GM21737 (cell line): ENCODE measurements around the gene ZCCHC14.
"Not testable (repeated sequence)": the region's sequence is repeated elsewhere in the genome, so short reads cannot be mapped to it uniquely, and the experiment has no call there.

ENCODE experiments used
- ATAC-seq: cut with Tn5 transposase; IDR thresholded peaks from one replicate; pipeline ENCODE4 v1.9.1; 2021; ENCODE audit warnings: mild to moderate bottlenecking, moderate library complexity; ENCODE audit not compliant: unreplicated experiment

Gene ZCCHC14

DNA sequence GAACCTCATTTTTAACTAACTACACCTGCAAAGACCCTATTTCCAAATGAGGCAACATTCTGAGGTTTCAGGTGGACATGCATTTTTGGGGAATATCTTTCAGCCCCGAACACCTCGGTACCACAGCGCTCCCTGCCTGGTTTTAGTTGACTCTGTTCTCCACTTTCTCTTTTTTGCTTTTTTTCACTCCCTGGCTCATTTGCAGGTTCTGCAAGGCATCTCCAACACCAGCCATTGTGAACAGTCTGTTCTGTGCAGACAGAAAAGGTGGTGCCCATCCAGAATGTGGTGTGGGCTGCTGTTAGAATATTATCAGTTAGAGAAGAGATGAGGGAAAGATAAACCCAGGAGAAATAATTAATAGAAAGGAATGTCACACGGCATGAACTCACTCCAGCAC, 32.5 kb upstream of the ZCCHC14 start:
- ATAC-seq, result no peak

DNA sequence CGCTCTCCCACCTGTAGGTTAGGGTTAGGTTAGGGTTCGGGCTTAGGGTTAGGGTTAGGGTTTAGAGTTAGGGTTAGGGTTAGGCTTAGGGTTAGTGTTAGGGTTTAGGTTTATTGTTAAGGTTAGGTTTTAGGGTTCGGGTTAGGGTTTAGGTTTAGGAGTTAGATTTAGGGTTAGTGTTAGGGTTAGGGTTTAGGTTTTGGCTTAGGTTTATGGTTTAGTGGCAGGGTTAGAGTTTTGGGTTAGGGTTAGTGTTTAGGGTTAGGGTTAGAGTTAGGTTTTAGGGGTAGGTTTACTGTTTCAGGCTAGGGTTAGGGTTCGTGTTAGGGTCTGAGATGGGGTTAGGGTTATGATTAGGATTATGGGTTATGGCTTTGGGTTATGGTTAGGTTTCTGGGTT, 31.6 kb upstream of the ZCCHC14 start:
- ATAC-seq, result no peak

DNA sequence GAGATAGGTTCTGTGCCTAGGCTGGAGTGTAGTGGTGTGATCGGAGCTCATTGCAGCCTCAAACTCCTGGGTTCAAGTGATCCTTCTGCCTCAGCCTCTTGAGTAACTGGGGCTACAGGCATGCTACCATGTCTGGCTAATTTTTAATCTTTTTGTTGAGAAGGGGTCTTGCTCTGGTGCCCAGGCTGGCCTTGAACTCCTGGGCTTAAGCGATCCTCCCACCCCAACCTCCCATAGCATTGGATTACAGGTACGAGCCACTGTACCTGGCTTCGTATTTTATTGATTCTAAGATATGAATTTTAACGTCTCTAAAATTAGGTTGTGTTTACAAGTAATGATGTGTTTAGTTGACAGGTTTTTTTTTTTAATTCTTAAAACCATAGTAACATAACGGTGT, 30.8 kb upstream of the ZCCHC14 start:
- not testable (repeated sequence) for ATAC-seq

DNA sequence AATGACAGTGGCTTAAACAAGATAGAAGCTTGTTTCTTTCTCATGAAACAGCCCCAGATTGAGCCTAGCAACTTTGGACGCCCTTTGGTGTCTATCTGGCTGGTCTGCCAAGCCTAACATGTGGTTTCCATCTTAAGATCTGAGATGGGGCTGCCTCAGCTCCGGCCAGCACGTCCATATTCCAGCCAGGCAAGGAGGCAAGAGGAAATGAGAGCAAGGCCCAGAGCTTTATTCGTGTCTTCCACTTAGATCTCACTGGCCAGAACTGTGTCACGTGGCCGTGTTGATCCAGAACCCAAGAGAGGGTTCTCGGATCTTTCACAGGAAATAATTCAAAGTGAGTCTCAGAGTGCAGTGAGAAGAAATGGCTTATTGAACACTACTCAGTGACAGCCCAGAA, 28.9 kb upstream of the ZCCHC14 start:
- ATAC-seq, result not testable (repeated sequence)

DNA sequence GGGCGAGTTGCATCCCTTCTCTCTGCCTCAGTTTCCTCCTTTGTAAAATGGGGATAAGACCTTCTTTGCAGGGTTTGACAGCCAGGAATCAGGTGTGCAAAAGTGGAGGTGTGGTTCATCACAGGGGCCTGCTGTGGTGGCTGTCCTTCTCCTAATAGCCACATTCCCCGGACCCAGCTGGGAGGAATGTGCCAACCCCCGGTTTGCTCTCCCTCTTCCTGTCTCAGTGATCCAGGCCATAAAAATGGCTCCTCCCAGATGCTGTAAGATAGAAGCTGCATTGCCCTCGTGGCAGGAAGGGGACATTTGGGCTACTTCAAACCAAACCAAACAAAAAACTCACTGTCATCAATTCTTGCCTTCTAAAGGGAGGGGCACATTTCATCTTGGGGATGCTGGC, 26.3 kb upstream of the ZCCHC14 start:
- ATAC-seq, result not testable (repeated sequence)

DNA sequence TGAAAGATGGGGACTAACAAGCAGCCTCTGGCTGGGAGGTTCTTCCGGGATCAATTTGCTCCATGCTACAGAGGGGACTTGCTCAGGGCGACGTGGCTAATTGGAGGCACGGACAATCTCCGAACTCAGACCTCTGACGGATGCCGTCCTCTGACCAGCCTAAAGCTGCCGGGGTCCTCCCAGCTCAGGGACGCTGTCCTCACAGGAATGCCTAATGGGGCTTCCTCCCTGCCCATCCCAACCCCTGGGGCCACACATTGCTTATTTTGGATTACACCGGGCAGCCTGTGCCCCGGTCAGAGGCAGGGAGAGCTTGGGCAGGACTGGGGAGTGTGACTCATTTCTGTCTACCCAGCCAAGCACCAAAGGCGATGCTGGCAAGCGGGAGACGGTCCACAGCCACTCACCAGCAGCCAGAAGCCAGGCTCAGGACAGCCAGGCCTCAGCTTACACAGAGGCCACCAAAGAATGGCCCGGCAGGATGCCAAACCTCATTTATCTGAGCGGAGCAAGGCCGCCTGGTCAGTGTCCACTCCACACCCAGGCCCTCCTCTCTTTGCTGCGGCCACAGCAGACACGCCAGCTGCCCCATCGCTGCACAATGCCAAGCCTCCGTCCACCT, 25.7 kb upstream of the ZCCHC14 start:
- ATAC-seq, result not testable (repeated sequence)

DNA sequence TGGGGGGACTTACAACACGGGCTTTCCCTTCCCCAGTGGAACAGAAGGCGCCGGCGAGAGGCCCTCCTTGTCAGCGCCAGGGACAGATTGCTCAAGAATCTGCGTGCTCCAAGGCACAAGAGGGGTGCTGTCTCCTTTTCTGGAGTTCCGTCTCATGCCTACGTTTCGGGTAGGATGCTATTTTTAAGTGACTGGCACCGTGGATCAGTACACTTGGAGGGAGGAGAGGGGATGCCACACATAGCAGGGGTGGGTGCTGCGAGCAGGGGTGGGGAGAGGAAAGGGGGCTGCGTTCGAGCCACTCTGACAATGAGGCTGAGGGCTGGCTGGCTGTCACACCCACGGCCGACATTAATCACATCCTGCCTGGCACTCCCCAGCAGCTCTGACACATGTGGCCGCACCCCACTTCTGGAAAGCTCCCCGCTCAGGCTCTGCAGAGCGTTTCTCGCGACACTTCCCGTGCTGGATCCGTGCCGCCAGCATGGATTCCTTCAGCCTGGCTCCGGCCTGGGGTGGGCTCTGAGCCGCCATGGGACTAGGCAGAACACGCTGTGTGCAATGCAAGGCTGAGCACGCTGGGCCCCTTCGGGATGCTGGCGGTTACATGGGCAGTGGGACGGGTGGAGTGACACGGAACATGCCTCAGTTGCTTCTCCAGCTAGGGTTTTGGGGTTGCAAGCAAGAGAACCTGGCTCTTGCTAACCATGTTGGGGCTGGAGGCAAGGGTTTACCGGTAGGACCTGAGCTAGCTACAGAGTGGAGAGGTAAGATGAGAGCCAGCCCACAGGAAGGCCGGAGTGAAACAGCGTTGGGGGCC, 25.0 kb upstream of the ZCCHC14 start:
- ATAC-seq, result not testable (repeated sequence)

DNA sequence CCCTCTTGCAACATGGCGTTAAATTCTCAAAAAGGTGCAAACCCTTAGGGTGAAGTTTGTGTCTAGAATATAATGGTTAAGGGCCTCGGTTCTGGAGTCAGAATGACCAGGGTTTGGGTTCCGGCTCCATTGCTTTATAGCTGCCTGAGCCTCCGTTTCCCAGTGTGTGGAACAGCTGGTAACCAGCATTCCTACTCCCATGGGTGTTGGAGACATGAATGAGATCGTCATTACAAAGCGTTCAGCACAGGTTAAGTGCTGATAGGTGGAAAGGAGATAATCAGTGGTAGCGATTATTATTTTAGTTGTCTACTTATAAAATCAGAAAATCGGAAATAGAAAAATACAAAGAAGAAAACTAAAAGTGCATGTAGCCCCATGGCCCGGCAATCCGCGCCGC, 23.5 kb upstream of the ZCCHC14 start:
- no peak for ATAC-seq

DNA sequence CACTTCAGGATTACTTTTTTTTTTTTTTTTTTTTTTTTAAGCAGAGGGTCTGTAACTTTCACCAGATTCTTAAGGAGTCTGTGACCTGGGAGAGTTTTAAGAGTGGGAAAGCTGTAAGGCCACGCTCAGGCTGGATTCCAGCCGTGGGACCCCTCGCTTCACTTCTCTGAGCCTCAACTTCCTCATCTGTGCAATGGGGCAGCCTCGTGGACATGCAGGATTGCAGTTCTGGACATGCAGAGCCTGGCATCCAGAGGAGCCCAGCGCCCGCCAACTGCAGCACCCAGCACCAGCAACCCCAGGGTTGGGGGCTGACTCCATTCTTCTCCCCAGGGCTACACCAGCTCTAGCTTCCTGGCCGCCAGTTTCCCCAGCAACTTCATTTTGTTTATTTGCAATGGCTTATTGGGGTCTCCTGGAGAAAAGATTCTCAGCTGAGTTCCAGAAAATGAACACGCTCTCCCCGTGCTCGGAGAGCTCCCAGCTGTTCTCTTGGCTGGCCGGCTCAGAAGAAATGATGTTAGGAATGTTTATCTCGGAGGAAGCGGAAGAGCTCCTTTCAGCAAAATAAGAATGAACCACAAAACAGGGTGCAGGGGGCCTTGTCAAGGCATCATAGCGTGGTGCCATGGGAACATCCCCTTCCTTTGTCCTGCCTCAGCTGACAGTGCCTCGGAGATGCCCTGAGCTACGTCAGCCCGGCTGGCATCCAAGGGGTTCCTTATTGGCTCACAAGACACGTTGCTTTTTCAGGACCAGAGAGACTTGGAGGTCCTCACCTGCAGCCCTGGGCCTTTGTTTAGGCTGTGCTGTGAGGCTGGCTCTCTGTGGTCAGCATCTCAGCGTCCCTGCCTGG, 22.9 kb upstream of the ZCCHC14 start:
- no peak for ATAC-seq

DNA sequence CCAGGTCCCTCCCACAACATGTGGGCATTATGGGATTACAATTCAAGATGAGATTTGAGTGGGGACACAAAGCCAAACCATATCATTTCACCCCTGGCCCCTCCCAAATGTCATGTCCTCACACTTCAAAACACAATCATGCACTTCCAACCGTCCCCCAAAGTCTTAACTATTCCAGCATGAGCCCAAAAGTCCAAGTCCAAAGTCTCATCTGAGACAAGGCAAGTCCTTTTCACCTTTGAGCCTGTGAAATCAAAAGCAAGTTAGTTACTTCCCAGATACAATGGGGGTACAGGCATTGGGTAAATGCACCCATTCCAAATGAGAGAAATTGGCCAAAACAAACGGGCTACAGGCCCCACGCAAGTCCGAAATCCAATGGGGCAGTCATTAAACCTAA, 17.0 kb upstream of the ZCCHC14 start:
- not testable (repeated sequence) for ATAC-seq

DNA sequence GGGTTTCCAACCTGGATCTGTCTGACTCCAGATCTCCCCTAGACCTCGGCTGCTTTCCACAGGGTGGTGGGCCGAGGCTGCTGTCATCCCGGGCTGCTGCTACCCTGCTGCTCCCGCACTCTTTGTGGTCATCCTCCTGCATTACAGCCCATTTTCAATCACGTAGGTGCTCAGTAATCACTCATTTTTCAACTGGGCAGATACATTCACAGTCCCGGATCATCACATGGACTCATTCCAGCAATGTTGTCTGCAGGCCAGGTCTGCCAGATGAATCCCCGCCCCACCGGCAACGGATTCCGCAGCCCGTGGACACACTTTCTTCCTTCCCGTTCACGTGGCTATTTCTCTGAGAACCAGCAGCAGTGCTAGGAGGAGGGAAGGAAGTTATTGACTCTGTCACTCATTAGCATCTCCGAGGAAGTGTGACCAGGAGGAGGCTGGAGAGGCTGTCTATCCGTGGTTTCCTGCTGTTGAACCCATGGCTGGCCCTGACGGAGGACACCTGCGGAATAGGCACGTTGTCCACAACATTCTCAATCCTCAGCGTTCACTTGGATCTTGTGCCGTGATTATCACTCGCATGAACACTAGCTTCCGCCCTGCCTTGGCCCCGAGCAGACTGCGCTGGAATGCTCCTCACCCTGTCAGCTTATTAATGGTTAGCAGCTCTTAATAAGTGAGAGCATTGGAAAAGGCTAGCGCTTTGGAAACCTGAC, 14.7 kb upstream of the ZCCHC14 start:
- no peak for ATAC-seq

DNA sequence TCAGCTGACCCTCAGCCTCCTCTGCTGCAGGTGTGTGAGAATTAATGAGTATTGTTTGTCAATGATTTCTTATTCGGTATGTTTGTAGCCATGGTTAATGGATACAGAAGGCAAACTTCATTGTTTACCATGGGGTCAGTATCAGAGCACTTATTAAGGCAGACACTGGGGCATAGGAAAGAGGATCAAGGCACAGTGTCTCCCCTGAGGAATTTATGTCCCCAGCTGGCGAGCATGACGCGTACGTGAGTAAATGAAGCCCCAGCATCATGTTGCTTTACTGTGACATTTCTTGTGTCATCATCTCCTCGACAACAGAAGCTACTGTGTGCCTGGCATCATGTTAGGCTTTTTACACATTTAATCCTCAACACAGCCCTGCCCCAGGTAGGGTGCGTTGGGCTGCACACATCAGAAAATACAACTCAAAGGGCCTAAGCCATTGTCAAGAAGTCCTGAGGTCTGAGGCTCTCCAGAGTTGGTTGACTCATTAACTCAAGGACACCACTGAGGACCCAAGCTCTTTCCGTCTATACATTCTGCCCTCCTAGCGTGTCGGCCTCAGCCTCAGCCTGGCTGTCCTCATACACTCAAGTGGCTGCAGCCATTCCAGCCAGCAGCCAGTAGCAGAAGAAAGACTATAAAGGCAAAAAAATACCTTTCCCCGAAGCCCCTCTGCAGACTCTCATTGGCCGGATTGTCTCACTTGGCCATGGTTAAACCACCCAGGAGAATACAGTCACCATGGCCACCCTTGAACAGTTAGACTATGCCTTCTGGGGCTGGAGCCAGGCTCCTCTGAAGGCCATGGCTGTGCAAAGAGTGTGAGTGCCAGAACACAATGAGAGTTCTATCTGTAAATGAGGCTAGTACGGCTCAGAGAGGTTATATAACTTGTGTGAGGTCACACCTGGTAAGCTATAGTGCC, 13.9 kb upstream of the ZCCHC14 start:
- ATAC-seq, result no peak

DNA sequence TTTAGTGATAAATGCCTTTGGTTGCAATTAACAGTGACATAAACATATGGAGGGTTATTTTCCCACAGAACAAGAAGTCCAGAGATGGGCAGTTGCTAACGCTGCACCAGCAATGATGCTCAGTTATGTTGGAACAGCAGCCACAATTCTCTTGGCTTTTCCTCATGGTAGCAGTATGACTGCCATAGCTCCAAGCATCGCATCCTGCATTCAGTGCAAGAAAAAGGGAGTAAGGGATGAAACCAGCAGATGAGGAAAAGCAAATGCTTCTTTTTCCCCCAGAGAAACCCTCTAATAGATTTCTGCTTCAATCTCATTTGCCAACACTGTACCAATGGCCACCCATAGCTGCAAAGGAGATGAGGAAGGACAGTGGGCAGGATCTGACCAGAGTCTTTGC, 13.0 kb upstream of the ZCCHC14 start:
- ATAC-seq, result no peak

DNA sequence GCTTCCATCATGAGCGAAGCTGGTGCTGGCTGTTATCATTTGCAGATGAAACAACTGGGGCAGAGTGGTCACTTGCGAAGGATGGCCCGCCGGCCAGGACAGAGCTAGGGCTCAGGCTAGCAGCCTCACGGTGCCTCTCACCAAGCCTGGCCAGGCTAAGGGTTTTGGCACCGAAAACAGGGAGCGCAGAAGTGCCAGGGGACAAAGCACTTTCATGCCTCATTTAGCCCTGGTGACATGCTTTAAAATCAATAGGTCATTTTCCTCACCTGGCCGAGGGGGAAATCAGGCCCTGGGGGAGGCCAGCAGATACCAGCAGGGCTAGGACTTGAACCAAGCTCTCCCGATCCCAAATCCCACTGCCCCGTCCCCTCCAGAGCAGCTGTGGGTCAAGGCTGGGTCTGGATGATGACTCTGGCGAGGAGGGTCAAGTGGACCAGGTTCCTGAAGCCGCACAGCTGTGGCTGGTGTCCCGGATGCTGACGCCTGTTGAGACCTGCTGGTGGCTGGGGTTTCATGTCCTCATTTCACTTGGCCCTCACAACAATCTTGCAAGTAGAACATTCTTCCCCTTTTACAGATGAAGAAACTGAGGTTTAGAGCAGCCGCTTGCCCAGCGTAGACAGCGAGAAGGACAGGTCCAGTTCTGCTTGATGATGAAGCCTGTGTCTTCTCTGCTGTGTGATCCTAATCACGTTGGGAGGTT, 10.6 kb upstream of the ZCCHC14 start:
- not testable (repeated sequence) for ATAC-seq

DNA sequence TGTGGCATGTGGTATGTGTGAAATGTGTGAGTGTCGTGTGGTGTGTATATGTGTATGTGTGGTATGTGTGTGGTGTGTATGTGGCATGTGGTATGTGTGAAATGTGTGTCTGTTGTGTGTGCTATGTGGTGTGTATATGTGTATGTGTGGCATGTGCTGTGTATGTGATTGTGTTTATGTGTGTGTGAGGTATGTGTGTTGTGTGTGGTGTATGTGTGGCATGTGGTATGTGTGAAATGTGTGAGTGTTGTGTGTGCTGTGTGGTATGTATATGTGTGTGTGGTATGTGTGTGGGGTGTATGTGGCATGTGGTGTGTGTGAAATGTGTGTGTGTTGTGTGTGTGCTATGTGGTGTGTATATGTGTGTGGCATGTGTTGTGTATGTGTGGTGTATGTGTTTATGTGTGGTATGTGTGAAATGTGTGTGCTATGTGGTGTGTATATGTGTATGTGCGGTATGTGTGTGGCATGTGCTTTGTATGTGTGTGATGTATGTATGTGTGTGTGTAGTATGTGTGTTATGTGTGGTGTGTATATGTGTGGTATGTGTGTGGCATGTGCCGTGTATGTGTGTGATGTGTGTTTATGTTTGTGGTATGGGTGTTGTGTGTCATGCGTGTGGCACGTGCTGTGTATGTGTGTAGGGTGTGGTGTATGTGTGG, 9.6 kb upstream of the ZCCHC14 start:
- no peak for ATAC-seq

DNA sequence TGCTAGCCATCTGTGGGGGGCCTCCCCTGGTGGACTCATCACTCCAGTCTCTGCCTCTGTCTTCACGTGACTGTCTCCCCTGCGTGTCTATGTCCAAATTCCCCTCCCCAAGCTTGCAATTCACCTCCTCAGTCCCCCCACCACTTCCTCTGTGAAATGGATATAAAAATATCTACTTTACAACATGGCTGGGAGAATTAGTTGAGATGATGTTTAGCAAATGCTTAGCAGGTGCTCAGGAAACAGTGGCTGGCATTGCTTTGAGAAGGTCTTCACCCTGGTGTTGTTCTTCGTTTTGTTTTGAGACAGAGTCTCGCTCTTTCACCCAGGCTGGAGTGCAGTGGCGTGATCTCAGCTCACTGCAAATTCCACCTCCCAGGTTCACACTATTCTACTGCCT, 8.3 kb upstream of the ZCCHC14 start:
- ATAC-seq, result no peak

DNA sequence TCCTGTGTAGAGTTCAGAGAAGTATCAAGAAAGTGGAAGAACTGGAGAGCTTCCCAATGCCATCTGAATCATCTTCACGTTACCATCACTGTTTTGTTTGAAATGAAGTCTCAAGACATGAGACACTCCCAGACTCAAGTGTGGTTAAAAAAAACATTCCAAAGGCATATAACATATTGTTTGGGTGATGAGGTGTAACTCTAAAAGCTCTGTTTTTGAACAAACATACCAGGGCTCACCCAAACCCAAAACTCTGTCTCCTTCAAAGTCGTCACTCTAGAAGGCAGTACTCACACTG, 6.3 kb upstream of the ZCCHC14 start:
- ATAC-seq, result no peak

DNA sequence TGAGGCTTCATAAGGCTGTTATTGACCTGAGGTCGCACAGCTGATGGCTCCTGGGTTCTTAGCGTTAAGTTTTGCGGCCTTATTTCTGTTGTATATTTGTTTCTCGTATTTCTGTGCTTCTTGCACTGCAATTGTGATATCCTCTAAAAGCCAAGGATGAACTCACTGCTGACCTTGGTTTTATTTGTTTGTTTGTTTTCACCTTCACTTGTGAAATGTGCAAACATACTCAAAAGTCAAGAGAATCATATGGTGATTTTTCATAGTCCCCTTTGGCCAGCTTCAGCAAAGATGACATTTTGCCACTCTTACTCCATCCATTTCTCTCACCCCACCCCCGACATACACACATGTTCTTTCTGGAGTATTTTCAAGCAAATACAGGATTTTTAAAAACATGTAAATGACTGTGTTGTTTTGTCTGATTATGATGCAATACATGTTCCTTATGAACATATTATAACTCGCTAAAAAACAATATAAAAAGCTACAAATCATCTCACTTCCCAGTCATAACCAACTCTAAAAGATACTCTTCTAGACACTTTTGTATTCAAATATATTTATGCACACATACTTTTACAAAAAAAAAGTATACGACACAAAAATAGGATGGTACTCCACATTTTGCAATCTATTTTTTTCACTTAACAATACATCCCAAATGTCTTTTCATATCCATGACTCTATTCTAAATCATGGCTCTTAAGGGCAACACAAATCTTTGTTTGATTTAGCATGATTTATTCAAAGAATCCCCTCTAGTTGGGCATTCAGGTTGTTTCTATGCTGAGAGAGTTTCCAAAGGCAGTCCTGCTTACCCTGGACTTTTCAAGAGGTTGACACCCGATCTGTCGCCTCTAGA, 5.7 kb upstream of the ZCCHC14 start:
- no peak for ATAC-seq
